ENCODE results near the gene THSD7A. TPM values are rescaled to one million over a fixed set of nuclear protein-coding genes. Genes with fewer than 3 reads are reported as not detected.

Gene THSD7A
- total RNA-seq, 1 donor from 2014 or later, result 3.5 TPM

DNA sequence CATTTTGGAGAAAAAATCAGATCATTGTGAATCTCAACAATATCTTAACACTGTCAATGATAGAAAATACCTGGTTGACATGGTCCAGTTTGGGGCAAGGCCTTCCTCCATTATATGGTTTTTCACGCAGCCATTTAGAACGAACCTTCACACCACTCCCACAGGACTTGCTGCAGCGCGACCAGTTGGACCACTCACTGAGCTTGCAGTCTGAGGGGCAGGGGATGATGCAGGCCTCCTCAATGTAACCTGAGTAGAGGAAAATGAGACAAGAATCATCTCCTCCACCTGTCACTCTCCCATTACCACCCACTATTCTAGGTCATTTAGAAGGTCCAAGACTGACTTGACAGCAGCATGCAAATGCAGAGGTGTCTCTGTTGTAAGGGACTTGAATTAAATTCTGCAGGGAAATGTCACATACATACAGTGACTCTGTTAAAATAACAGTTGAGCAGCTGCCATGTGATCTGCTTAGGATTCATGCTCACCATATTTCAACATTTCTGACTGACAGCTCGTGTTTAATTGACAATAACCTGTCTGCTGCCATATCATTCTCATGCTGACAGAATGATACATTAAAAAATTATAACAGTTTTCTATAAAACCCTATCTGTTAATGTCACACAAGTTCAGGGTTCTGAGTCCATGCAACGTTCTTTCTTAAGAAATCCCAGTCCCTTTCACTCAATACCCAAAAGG lies 403.0 kb downstream of the THSD7A start:
- FAIRE-seq, result no peak
- Mint-ChIP-seq H3K4me3 (ENCODE audit: unreplicated experiment) (no peak overlapping the region), H3K27ac (ENCODE audit: unreplicated experiment) (no peak overlapping the region), H3K9me3 (ENCODE audit: unreplicated experiment) (no peaks in the 10 kb centered on the region), H3K36me3 (ENCODE audit: low read depth, unreplicated experiment) (no peaks in the 10 kb centered on the region), H3K27me3 (ENCODE audit: low read depth, unreplicated experiment) (no peaks in the 10 kb centered on the region), H3K4me1 (ENCODE audit: low read depth, unreplicated experiment) (no peaks in the 10 kb centered on the region)
- H3K4me2 ChIP-seq (ENCODE audit: low read length), result no peak overlapping the region
- no peak for TF ChIP-seq EZH2 (IDR thresholded peaks at IDR 0.05; ENCODE audit: insufficient read depth, low read length)
- no peak overlapping the region for H2AFZ ChIP-seq (ENCODE audit: low read depth, low read length)
- no peaks in the 10 kb centered on the region for H3K9me3 ChIP-seq (ENCODE audit: insufficient read depth, low read depth, low read length)
- H3K27ac ChIP-seq (ENCODE audit: low read depth, low read length), result no peak overlapping the region
- H3K36me3 ChIP-seq (ENCODE audit: insufficient read depth, low read length), result no peaks in the 10 kb centered on the region
- no peaks in the 10 kb centered on the region for H3K27me3 ChIP-seq (ENCODE audit: insufficient read depth, low read length)
- H3K79me2 ChIP-seq (ENCODE audit: insufficient read depth, low read length), result no peaks in the 10 kb centered on the region
- H3K4me3 ChIP-seq (ENCODE audit: insufficient read depth, low read depth, low read length), result no peak overlapping the region
- no peaks in the 10 kb centered on the region for H3K4me1 ChIP-seq (ENCODE audit: insufficient read depth, low read length)
- no peak for DNase-seq (ENCODE audit: low read depth)
- no peak overlapping the region for H3K9ac ChIP-seq (ENCODE audit: low read length)
- H4K20me1 ChIP-seq (ENCODE audit: insufficient read depth, low read length), result no peaks in the 10 kb centered on the region

DNA sequence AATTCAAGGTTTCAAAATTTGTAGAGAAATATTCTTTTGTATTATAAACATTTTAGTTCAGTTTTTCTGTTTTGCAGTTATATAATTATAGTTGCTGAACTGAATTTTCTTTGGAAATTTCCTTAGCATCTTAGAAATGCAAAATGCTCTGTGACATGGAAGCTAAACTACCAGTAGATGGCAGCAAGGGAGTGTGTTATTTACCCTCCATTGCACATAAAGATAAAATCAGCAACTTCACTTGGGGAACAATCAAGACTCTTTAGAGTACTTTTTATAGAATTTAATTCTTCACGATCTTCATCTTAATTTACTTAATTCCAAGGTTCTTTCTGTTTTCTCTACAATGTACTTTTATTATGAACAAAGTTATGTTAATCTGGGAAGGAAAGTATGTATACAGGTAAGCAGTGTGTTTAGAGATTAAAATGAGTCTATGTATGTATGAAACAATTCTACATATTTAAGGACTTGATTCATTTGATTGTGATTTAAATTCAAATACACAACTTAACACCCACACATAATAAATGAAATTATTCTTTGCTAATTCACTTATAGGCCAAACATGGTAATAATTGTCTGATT lies 404.2 kb downstream of the THSD7A start:
- TF ChIP-seq, protein P1, sequence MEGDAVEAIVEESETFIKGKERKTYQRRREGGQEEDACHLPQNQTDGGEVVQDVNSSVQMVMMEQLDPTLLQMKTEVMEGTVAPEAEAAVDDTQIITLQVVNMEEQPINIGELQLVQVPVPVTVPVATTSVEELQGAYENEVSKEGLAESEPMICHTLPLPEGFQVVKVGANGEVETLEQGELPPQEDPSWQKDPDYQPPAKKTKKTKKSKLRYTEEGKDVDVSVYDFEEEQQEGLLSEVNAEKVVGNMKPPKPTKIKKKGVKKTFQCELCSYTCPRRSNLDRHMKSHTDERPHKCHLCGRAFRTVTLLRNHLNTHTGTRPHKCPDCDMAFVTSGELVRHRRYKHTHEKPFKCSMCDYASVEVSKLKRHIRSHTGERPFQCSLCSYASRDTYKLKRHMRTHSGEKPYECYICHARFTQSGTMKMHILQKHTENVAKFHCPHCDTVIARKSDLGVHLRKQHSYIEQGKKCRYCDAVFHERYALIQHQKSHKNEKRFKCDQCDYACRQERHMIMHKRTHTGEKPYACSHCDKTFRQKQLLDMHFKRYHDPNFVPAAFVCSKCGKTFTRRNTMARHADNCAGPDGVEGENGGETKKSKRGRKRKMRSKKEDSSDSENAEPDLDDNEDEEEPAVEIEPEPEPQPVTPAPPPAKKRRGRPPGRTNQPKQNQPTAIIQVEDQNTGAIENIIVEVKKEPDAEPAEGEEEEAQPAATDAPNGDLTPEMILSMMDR (IDR thresholded peaks at IDR 0.05; ENCODE audit: insufficient read depth, low read depth, low read length), result peak; percentile 76
- no peak for TF ChIP-seq EZH2 (IDR thresholded peaks at IDR 0.05; ENCODE audit: insufficient read depth, low read length)
- no peaks in the 10 kb centered on the region for H3K79me2 ChIP-seq (ENCODE audit: insufficient read depth, low read length)
- H4K20me1 ChIP-seq (ENCODE audit: insufficient read depth, low read length), result no peaks in the 10 kb centered on the region
- FAIRE-seq (no peak), DNase-seq (ENCODE audit: low read depth) (peak; percentile 54)
- no peak overlapping the region for H3K27ac ChIP-seq (ENCODE audit: low read depth, low read length)
- Mint-ChIP-seq H3K36me3 (ENCODE audit: low read depth, unreplicated experiment) (no peaks in the 10 kb centered on the region), H3K4me1 (ENCODE audit: low read depth, unreplicated experiment) (no peaks in the 10 kb centered on the region), H3K4me3 (ENCODE audit: unreplicated experiment) (no peak overlapping the region), H3K27me3 (ENCODE audit: low read depth, unreplicated experiment) (no peaks in the 10 kb centered on the region), H3K27ac (ENCODE audit: unreplicated experiment) (no peak overlapping the region), H3K9me3 (ENCODE audit: unreplicated experiment) (no peaks in the 10 kb centered on the region)
- no peaks in the 10 kb centered on the region for H3K4me1 ChIP-seq (ENCODE audit: insufficient read depth, low read length)
- H3K27me3 ChIP-seq (ENCODE audit: insufficient read depth, low read length), result no peaks in the 10 kb centered on the region
- no peak overlapping the region for H3K4me3 ChIP-seq (ENCODE audit: insufficient read depth, low read depth, low read length)
- H3K36me3 ChIP-seq (ENCODE audit: insufficient read depth, low read length), result no peaks in the 10 kb centered on the region
- no peak overlapping the region for H3K4me2 ChIP-seq (ENCODE audit: low read length)
- H3K9ac ChIP-seq (ENCODE audit: low read length), result no peak overlapping the region
- H2AFZ ChIP-seq (ENCODE audit: low read depth, low read length), result no peak overlapping the region
- no peaks in the 10 kb centered on the region for H3K9me3 ChIP-seq (ENCODE audit: insufficient read depth, low read depth, low read length)

DNA sequence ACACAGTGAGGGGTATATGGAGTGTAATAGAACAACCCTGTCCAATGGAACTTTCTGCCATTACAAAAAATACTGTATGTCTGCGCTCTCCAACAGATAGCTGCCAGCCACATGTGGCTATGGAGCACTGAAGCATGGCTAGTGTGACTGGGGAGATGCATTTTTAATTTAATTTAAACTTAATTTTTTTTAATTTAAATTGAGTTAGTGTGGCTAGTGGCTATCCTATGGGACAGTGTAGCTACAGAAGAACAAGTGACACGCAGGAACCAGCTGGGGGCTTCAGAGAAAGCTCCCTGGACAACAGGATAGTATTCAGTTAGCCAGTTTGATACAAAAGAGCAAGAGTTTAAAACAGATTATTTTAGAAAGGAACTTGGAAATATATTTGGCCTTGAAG lies 408.0 kb downstream of the THSD7A start:
- no peak for FAIRE-seq

More for the DNA sequence above, 408.0 kb downstream of the THSD7A start:
- TF ChIP-seq, protein P1 (IDR thresholded peaks at IDR 0.05; ENCODE audit: insufficient read depth, low read depth, low read length), result no peak
- no peak for TF ChIP-seq EZH2 (IDR thresholded peaks at IDR 0.05; ENCODE audit: insufficient read depth, low read length)
- no peak overlapping the region for H3K27ac ChIP-seq (ENCODE audit: low read depth, low read length)
- H3K27me3 ChIP-seq (ENCODE audit: insufficient read depth, low read length), result no peaks in the 10 kb centered on the region
- H3K9ac ChIP-seq (ENCODE audit: low read length), result no peak overlapping the region
- no peaks in the 10 kb centered on the region for H3K4me1 ChIP-seq (ENCODE audit: insufficient read depth, low read length)
- H2AFZ ChIP-seq (ENCODE audit: low read depth, low read length), result no peak overlapping the region
- peaks cover 10% of the 10 kb centered on the region for H3K9me3 Mint-ChIP-seq (ENCODE audit: unreplicated experiment)
- no peaks in the 10 kb centered on the region for H3K27me3 Mint-ChIP-seq (ENCODE audit: low read depth, unreplicated experiment)
- H3K4me3 Mint-ChIP-seq (ENCODE audit: unreplicated experiment), result no peak overlapping the region
- peaks cover 6% of the 10 kb centered on the region for H3K36me3 Mint-ChIP-seq (ENCODE audit: low read depth, unreplicated experiment)
- H3K79me2 ChIP-seq (ENCODE audit: insufficient read depth, low read length), result no peaks in the 10 kb centered on the region
- H4K20me1 ChIP-seq (ENCODE audit: insufficient read depth, low read length), result no peaks in the 10 kb centered on the region
- no peak overlapping the region for H3K4me3 ChIP-seq (ENCODE audit: insufficient read depth, low read depth, low read length)
- H3K27ac Mint-ChIP-seq (ENCODE audit: unreplicated experiment), result no peak overlapping the region
- H3K4me2 ChIP-seq (ENCODE audit: low read length), result no peak overlapping the region
- no peaks in the 10 kb centered on the region for H3K4me1 Mint-ChIP-seq (ENCODE audit: low read depth, unreplicated experiment)
- no peaks in the 10 kb centered on the region for H3K36me3 ChIP-seq (ENCODE audit: insufficient read depth, low read length)
- no peak for DNase-seq (ENCODE audit: low read depth)
- H3K9me3 ChIP-seq (ENCODE audit: insufficient read depth, low read depth, low read length), result peaks cover 2% of the 10 kb centered on the region
